Measurements from ENCODE around the gene CMTM4.

Gene CMTM4

DNA sequence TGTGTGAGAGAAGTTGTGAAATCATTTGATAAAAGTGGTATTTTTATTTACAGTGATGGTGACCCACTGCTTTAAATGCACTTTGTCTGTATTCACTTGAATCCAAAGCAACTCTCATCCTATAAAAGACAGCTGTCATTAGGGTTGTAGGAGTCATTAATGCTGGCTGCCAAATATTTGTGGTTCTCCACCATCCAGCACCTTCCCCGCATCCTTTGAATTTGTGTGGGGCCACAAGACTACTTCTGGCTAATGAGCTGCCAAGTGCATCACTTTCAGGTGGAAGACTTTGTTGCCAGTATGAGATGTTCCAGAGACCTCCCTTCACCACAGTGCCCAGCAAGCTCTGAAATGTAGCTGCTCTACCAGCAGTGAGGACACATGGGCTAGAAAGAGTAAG, 48.7 kb downstream of the CMTM4 start:
- H3K9ac ChIP-seq (ENCODE audit: low read depth, low read length, poor library complexity): no peak overlapping the region
- no peak overlapping the region for H2AK5ac ChIP-seq (ENCODE audit: low read depth, low read length)
- no peaks in the 10 kb centered on the region for H3K36me3 ChIP-seq (replicated peaks in 1 of 2; ENCODE audit: control insufficient read depth in 2 of 2, insufficient read depth in 2 of 2, low read length in 2 of 2)
- H2BK5ac ChIP-seq (ENCODE audit: low read length): no peak overlapping the region
- no peak overlapping the region for H3K4me3 ChIP-seq (ENCODE audit: low read length in 2 of 2)
- no peak overlapping the region for H3K18ac ChIP-seq (ENCODE audit: low read length)
- H3K4me2 ChIP-seq (ENCODE audit: insufficient read depth, low read length, poor library complexity, severe bottlenecking): no peak overlapping the region
- no peak overlapping the region for H4K91ac ChIP-seq (ENCODE audit: low read depth, low read length, poor library complexity)
- H3K27ac ChIP-seq (replicated peaks; ENCODE audit: low read length): no peak overlapping the region
- no peak overlapping the region for H3K14ac ChIP-seq (ENCODE audit: low read length)
- H3K27me3 ChIP-seq (ENCODE audit: control insufficient read depth in 3 of 3, insufficient read depth in 3 of 3, low read depth in 1 of 3, low read length in 3 of 3): no peaks in the 10 kb centered on the region
- no peaks in the 10 kb centered on the region for H3K9me3 ChIP-seq (replicated peaks in 1 of 2; ENCODE audit: control insufficient read depth in 2 of 2, insufficient read depth in 1 of 2, low read depth in 1 of 2, low read length in 2 of 2)
- H4K8ac ChIP-seq (ENCODE audit: low read depth, low read length): no peak overlapping the region
- DNase-seq (ENCODE audit: low spot score): no peak
- no peak overlapping the region for H2BK120ac ChIP-seq (ENCODE audit: low read depth, low read length)
- H3K4me1 ChIP-seq (ENCODE audit: control insufficient read depth in 2 of 2, insufficient read depth in 1 of 2, low read depth in 1 of 2, low read length in 2 of 2): peaks cover 4 to 6% of the 10 kb centered on the region in 2 donors
- H2BK15ac ChIP-seq (ENCODE audit: low read length): no peak overlapping the region
- H2AFZ ChIP-seq (ENCODE audit: low read length): no peak overlapping the region
- H3K23ac ChIP-seq (ENCODE audit: low read depth, low read length, poor library complexity): no peak overlapping the region
- no peak overlapping the region for H3K4ac ChIP-seq (ENCODE audit: low read length)
- H3K79me1 ChIP-seq (ENCODE audit: low read depth, low read length): no peaks in the 10 kb centered on the region
- WGBS, 2 donors (ENCODE audit: extremely low coverage in 2 of 2, insufficient read length in 2 of 2, insufficient replicate concordance in 1 of 2): no CpG with 5 or more reads among the region's 1 CpG
- no peak overlapping the region for H2BK12ac ChIP-seq (ENCODE audit: low read length)

DNA sequence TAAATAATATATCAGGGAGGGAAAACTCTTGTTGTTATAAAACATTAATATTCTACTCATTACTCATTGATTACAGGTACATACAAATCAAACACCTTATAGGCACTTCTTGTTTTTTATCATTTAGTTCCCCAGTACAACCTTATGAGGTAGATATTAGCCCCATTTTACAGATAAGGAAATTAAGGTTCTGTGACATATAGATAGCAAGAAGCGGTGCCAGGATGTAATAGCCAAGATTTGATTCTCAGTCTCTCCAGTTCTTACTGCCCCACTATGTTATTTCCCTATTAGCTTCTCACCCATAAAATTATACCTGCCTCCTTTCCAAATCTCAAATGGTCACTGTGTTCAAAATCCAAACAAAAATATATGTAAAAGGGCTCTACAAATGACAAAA, 55.2 kb downstream of the CMTM4 start:
- Histone ChIP-seq H3K9me3 (replicated peaks in 1 of 2; ENCODE audit: control insufficient read depth in 2 of 2, insufficient read depth in 1 of 2, low read depth in 1 of 2, low read length in 2 of 2) (no peaks in the 10 kb centered on the region), H3K14ac (ENCODE audit: low read length) (no peak overlapping the region), H3K4ac (ENCODE audit: low read length) (no peak overlapping the region), H2BK15ac (ENCODE audit: low read length) (no peak overlapping the region), H3K9ac (ENCODE audit: low read depth, low read length, poor library complexity) (no peak overlapping the region), H3K4me3 (ENCODE audit: low read length in 2 of 2) (no peak overlapping the region), H3K27ac (replicated peaks; ENCODE audit: low read length) (no peak overlapping the region), H3K4me1 (ENCODE audit: control insufficient read depth in 2 of 2, insufficient read depth in 1 of 2, low read depth in 1 of 2, low read length in 2 of 2) (peaks cover 0 to 3% of the 10 kb centered on the region in 2 donors), H3K27me3 (ENCODE audit: control insufficient read depth in 3 of 3, insufficient read depth in 3 of 3, low read depth in 1 of 3, low read length in 3 of 3) (no peaks in the 10 kb centered on the region), H3K4me2 (ENCODE audit: insufficient read depth, low read length, poor library complexity, severe bottlenecking) (no peak overlapping the region), H2BK120ac (ENCODE audit: low read depth, low read length) (no peak overlapping the region), H3K79me1 (ENCODE audit: low read depth, low read length) (no peaks in the 10 kb centered on the region), H2AFZ (ENCODE audit: low read length) (no peak overlapping the region), H3K23ac (ENCODE audit: low read depth, low read length, poor library complexity) (no peak overlapping the region), H2AK5ac (ENCODE audit: low read depth, low read length) (no peak overlapping the region), H4K91ac (ENCODE audit: low read depth, low read length, poor library complexity) (no peak overlapping the region), H2BK12ac (ENCODE audit: low read length) (no peak overlapping the region), H3K18ac (ENCODE audit: low read length) (no peak overlapping the region), H2BK5ac (ENCODE audit: low read length) (no peak overlapping the region), H3K36me3 (replicated peaks in 1 of 2; ENCODE audit: control insufficient read depth in 2 of 2, insufficient read depth in 2 of 2, low read length in 2 of 2) (no peaks in the 10 kb centered on the region), H4K8ac (ENCODE audit: low read depth, low read length) (no peak overlapping the region)
- no peak for DNase-seq (ENCODE audit: low spot score)
- no CpG with 5 or more reads among the region's 1 CpG for WGBS, 2 donors (ENCODE audit: extremely low coverage in 2 of 2, insufficient read length in 2 of 2, insufficient replicate concordance in 1 of 2)

DNA sequence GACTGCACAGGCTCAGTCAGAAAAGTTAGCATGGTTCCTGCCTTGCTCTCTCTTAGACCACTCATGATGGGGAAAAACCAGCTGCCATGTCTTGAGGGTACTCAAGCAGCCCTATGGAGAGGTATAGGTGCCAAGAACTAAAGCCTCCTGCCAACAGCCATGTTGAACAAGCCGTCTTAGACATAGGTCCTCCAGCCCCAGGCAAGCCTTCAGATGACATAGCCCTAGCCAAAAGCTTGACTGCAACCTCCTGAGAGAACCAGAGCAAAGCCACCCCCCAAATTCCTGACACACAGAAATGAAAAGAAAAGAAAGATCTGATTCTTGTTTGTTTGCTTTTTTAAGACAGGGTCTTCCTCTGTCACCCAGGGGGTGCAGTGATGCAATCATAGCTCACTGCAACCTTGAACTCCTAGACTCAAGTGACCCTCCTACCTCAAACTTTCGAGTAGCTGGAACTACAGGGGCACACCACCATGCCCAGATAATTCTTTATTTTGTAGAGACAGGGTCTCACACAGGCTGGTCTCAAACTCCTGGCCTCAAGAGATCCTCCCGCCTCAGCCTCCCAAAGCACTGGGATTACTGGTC, 55.7 kb downstream of the CMTM4 start:
- Histone ChIP-seq H3K9ac (ENCODE audit: low read depth, low read length, poor library complexity) (no peak overlapping the region), H3K18ac (ENCODE audit: low read length) (no peak overlapping the region), H2BK12ac (ENCODE audit: low read length) (no peak overlapping the region), H3K4me3 (ENCODE audit: low read length in 2 of 2) (no peak overlapping the region), H3K9me3 (replicated peaks in 1 of 2; ENCODE audit: control insufficient read depth in 2 of 2, insufficient read depth in 1 of 2, low read depth in 1 of 2, low read length in 2 of 2) (no peaks in the 10 kb centered on the region), H3K4me1 (ENCODE audit: control insufficient read depth in 2 of 2, insufficient read depth in 1 of 2, low read depth in 1 of 2, low read length in 2 of 2) (peaks cover 0 to 3% of the 10 kb centered on the region in 2 donors), H4K8ac (ENCODE audit: low read depth, low read length) (no peak overlapping the region), H2AFZ (ENCODE audit: low read length) (no peak overlapping the region), H2BK5ac (ENCODE audit: low read length) (no peak overlapping the region), H4K91ac (ENCODE audit: low read depth, low read length, poor library complexity) (no peak overlapping the region), H3K27ac (replicated peaks; ENCODE audit: low read length) (no peak overlapping the region), H2AK5ac (ENCODE audit: low read depth, low read length) (no peak overlapping the region), H3K4me2 (ENCODE audit: insufficient read depth, low read length, poor library complexity, severe bottlenecking) (no peak overlapping the region), H3K14ac (ENCODE audit: low read length) (no peak overlapping the region), H3K27me3 (ENCODE audit: control insufficient read depth in 3 of 3, insufficient read depth in 3 of 3, low read depth in 1 of 3, low read length in 3 of 3) (no peaks in the 10 kb centered on the region), H3K36me3 (replicated peaks in 1 of 2; ENCODE audit: control insufficient read depth in 2 of 2, insufficient read depth in 2 of 2, low read length in 2 of 2) (no peaks in the 10 kb centered on the region), H3K79me1 (ENCODE audit: low read depth, low read length) (no peaks in the 10 kb centered on the region), H2BK15ac (ENCODE audit: low read length) (no peak overlapping the region), H3K23ac (ENCODE audit: low read depth, low read length, poor library complexity) (no peak overlapping the region), H2BK120ac (ENCODE audit: low read depth, low read length) (no peak overlapping the region), H3K4ac (ENCODE audit: low read length) (no peak overlapping the region)
- DNase-seq (ENCODE audit: low spot score): no peak
- WGBS, 2 donors (ENCODE audit: extremely low coverage in 2 of 2, insufficient read length in 2 of 2, insufficient replicate concordance in 1 of 2): no CpG with 5 or more reads among the region's 3 CpGs

DNA sequence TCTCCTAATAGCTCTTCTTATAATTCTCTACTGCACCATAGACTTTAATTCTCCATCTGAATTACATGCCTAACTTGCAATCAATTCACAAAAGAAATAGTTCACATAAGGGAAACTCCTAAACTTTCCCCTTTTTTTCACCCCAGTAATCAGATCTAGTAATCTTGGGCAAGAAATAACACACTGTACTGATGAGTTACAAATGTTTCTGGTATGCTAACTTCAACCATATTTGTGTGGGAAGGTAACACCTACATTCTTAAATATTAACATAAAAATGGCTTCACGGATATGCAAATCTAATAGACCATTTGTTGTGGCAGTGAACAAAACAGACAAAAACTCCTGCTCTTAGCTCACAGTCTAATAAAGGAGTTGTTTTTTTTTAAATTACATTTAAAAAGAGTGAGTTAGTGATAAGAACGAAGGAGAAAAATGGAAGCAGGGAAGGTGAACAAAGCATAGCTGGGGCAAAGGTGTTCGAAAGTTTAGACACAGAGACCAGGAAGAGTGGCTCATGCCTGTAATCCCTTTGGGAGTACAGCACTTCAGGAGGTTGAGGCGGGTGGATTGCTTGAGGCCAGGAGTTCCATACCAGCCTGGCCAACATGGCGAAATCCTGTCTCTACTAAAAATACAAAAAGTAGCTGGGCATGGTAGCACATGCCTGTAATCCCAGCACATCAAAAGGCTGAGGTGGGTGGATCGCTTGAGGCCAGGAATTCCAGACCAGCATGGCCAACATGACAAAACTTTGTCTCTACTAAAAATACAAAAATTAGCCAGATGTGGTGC, 57.3 kb downstream of the CMTM4 start:
- WGBS, 2 donors (ENCODE audit: extremely low coverage in 2 of 2, insufficient read length in 2 of 2, insufficient replicate concordance in 1 of 2): 100% methylated on average over 1 of the region's 6 CpGs; no CpG with 5 or more reads in 1 of the 2 donors
- H2AFZ ChIP-seq (ENCODE audit: low read length): no peak overlapping the region

More for the DNA sequence above, 57.3 kb downstream of the CMTM4 start:
- no peak overlapping the region for H3K14ac ChIP-seq (ENCODE audit: low read length)
- H3K23ac ChIP-seq (ENCODE audit: low read depth, low read length, poor library complexity): no peak overlapping the region
- H2AK5ac ChIP-seq (ENCODE audit: low read depth, low read length): no peak overlapping the region
- H3K18ac ChIP-seq (ENCODE audit: low read length): no peak overlapping the region
- H4K8ac ChIP-seq (ENCODE audit: low read depth, low read length): no peak overlapping the region
- H3K27me3 ChIP-seq (ENCODE audit: control insufficient read depth in 3 of 3, insufficient read depth in 3 of 3, low read depth in 1 of 3, low read length in 3 of 3): no peaks in the 10 kb centered on the region
- no peaks in the 10 kb centered on the region for H3K36me3 ChIP-seq (replicated peaks in 1 of 2; ENCODE audit: control insufficient read depth in 2 of 2, insufficient read depth in 2 of 2, low read length in 2 of 2)
- no peaks in the 10 kb centered on the region for H3K4me1 ChIP-seq (ENCODE audit: control insufficient read depth in 2 of 2, insufficient read depth in 1 of 2, low read depth in 1 of 2, low read length in 2 of 2)
- H4K91ac ChIP-seq (ENCODE audit: low read depth, low read length, poor library complexity): no peak overlapping the region
- no peaks in the 10 kb centered on the region for H3K9me3 ChIP-seq (replicated peaks in 1 of 2; ENCODE audit: control insufficient read depth in 2 of 2, insufficient read depth in 1 of 2, low read depth in 1 of 2, low read length in 2 of 2)
- H3K4me3 ChIP-seq (ENCODE audit: low read length in 2 of 2): no peak overlapping the region
- no peak overlapping the region for H3K4ac ChIP-seq (ENCODE audit: low read length)
- H2BK12ac ChIP-seq (ENCODE audit: low read length): no peak overlapping the region
- H3K4me2 ChIP-seq (ENCODE audit: insufficient read depth, low read length, poor library complexity, severe bottlenecking): no peak overlapping the region
- no peak overlapping the region for H2BK120ac ChIP-seq (ENCODE audit: low read depth, low read length)
- no peak for DNase-seq (ENCODE audit: low spot score)
- no peaks in the 10 kb centered on the region for H3K79me1 ChIP-seq (ENCODE audit: low read depth, low read length)
- H3K27ac ChIP-seq (replicated peaks; ENCODE audit: low read length): no peak overlapping the region
- H2BK15ac ChIP-seq (ENCODE audit: low read length): no peak overlapping the region
- H2BK5ac ChIP-seq (ENCODE audit: low read length): no peak overlapping the region
- no peak overlapping the region for H3K9ac ChIP-seq (ENCODE audit: low read depth, low read length, poor library complexity)

Data from neuronal stem cell (in vitro differentiated cells).